Measurements from ENCODE around the gene KRTAP13-1.

DNA sequence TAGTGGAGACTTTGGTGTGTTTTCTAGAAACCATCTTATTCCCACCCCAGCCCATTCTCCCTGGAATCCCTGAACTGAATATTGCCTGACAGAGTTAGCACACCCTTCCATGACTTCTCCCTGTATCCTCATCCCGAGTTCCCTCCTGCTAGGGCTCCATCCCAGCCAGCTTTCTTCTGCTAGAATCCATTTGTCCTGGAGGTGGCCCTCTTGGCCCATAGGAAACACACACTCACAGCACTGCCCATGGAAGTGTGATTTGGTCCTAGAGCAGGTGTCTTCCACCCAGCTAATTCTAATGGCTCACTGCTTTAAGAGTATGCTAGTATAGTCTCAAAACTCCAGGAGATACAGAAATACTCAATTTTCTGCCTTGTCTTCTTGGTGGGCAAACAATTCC, 48.4 kb downstream of the KRTAP13-1 start:
- TF ChIP-seq EZH2 (IDR thresholded peaks at IDR 0.05) (no peak), EZH2phosphoT487 (IDR thresholded peaks at IDR 0.05) (no peak)
- TF ChIP-seq, protein P1, sequence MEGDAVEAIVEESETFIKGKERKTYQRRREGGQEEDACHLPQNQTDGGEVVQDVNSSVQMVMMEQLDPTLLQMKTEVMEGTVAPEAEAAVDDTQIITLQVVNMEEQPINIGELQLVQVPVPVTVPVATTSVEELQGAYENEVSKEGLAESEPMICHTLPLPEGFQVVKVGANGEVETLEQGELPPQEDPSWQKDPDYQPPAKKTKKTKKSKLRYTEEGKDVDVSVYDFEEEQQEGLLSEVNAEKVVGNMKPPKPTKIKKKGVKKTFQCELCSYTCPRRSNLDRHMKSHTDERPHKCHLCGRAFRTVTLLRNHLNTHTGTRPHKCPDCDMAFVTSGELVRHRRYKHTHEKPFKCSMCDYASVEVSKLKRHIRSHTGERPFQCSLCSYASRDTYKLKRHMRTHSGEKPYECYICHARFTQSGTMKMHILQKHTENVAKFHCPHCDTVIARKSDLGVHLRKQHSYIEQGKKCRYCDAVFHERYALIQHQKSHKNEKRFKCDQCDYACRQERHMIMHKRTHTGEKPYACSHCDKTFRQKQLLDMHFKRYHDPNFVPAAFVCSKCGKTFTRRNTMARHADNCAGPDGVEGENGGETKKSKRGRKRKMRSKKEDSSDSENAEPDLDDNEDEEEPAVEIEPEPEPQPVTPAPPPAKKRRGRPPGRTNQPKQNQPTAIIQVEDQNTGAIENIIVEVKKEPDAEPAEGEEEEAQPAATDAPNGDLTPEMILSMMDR (IDR thresholded peaks at IDR 0.05), result no peak

Measured in neural progenitor cell (in vitro differentiated cells).